Measurements from ENCODE around the gene MCM9. TPM values are rescaled to one million over a fixed set of nuclear protein-coding genes. Genes with fewer than 3 reads are reported as not detected.
A peak's percentile ranks its signal among the peaks of the same experiment; 100 is the strongest.

MCM9 gene
- total and polyA plus RNA-seq, 7 donors = 1.6 to 5.6 (median 4.6) TPM

- H3K4me1 ChIP-seq = peaks cover 10% of the 10 kb centered on the region
- H3K4me3 ChIP-seq = no peak overlapping the region
- H3K36me3 ChIP-seq (ENCODE audit: insufficient read depth in 1 of 2, low read depth in 1 of 2) = peaks cover 21 to 96% of the 10 kb centered on the region in 2 donors
- TF ChIP-seq CTCF (IDR thresholded peaks at IDR 0.05) = no peak
- DNase-seq = no peak
- no peak overlapping the region for H3K27ac ChIP-seq
- no peaks in the 10 kb centered on the region for H3K27me3 ChIP-seq (ENCODE audit: insufficient read depth in 3 of 3, low read length in 2 of 3)
- intact Hi-C loops (cut with DNase I) = no loop called here
- 88 to 92% (median 90%) methylated on average over 5 of the region's 5 CpGs for WGBS, 3 donors
- H3K9me3 ChIP-seq = no peaks in the 10 kb centered on the region
- ATAC-seq = no peak
Observed at GRCh38 chr6:118917546-118918328, 17.2 kb downstream of the MCM9 start.

GRCh38 chr6:118914598-118914997 is 20.4 kb downstream of the MCM9 start:
- TF ChIP-seq CTCF (IDR thresholded peaks at IDR 0.05) = no peak
- Histone ChIP-seq H3K27ac (peak overlapping the region; percentile 32), H3K9me3 (no peaks in the 10 kb centered on the region), H3K36me3 (ENCODE audit: insufficient read depth in 1 of 2, low read depth in 1 of 2) (peaks cover 6 to 96% of the 10 kb centered on the region in 2 donors), H3K4me3 (no peak overlapping the region), H3K4me1 (peaks cover 10% of the 10 kb centered on the region), H3K27me3 (ENCODE audit: insufficient read depth in 3 of 3, low read length in 2 of 3) (no peaks in the 10 kb centered on the region)
- peak in 2 of 4 donors; percentile 56 to 62 for ATAC-seq
- intact Hi-C loops (cut with DNase I) = no loop called here
- no peak for DNase-seq

GRCh38 chr6:118913161-118913560 is 21.8 kb downstream of the MCM9 start:
- Histone ChIP-seq H3K4me3 (no peak overlapping the region), H3K27ac (no peak overlapping the region), H3K4me1 (peaks cover 10% of the 10 kb centered on the region), H3K27me3 (ENCODE audit: insufficient read depth in 3 of 3, low read length in 2 of 3) (no peaks in the 10 kb centered on the region), H3K36me3 (ENCODE audit: insufficient read depth in 1 of 2, low read depth in 1 of 2) (peaks cover 6 to 97% of the 10 kb centered on the region in 2 donors), H3K9me3 (no peaks in the 10 kb centered on the region)
- intact Hi-C loops (cut with DNase I) = no loop called here
- no peak for DNase-seq
- TF ChIP-seq CTCF (IDR thresholded peaks at IDR 0.05) = no peak
- ATAC-seq = no peak
- WGBS, 3 donors = 80 to 84% (median 83%) methylated on average over 2 of the region's 2 CpGs

GRCh38 chr6:118912646-118913045 is 22.3 kb downstream of the MCM9 start:
- no peak for DNase-seq
- no peaks in the 10 kb centered on the region for H3K9me3 ChIP-seq
- WGBS, 3 donors = 86 to 91% (median 88%) methylated on average over 5 of the region's 5 CpGs
- peaks cover 5 to 97% of the 10 kb centered on the region in 2 donors for H3K36me3 ChIP-seq (ENCODE audit: insufficient read depth in 1 of 2, low read depth in 1 of 2)
- H3K4me1 ChIP-seq = peaks cover 10% of the 10 kb centered on the region
- TF ChIP-seq CTCF (IDR thresholded peaks at IDR 0.05) = no peak
- no peak overlapping the region for H3K4me3 ChIP-seq
- no peaks in the 10 kb centered on the region for H3K27me3 ChIP-seq (ENCODE audit: insufficient read depth in 3 of 3, low read length in 2 of 3)
- intact Hi-C loops (cut with DNase I) = no loop called here
- no peak for ATAC-seq
- H3K27ac ChIP-seq = no peak overlapping the region

GRCh38 chr6:118908441-118908840 is 26.5 kb downstream of the MCM9 start:
- H3K4me1 ChIP-seq = no peaks in the 10 kb centered on the region
- H3K9me3 ChIP-seq = no peaks in the 10 kb centered on the region
- peaks cover 0 to 98% of the 10 kb centered on the region in 2 donors for H3K36me3 ChIP-seq (ENCODE audit: insufficient read depth in 1 of 2, low read depth in 1 of 2)
- no peak overlapping the region for H3K4me3 ChIP-seq
- intact Hi-C loops (cut with DNase I) = no loop called here
- no peak for DNase-seq
- no peak for ATAC-seq
- no peaks in the 10 kb centered on the region for H3K27me3 ChIP-seq (ENCODE audit: insufficient read depth in 3 of 3, low read length in 2 of 3)
- WGBS, 3 donors = 38 to 68% (median 51%) methylated on average over 1 of the region's 1 CpG
- H3K27ac ChIP-seq = no peak overlapping the region
- TF ChIP-seq CTCF (IDR thresholded peaks at IDR 0.05) = no peak

All from psoas muscle (tissue), 8 donors.